ENCODE measurements around the gene TMEM42.
A peak's percentile ranks its signal among the peaks of the same experiment; 100 is the strongest.

The TMEM42 gene

GRCh38 chr3:44914936-44915335 lies 53.2 kb downstream of the TMEM42 start:
- peak; percentile 13 to 41 for DNase-seq
